IMR-90 (cell line): Measurements from ENCODE around the gene GRB10.
"Not testable (repeated sequence)": the region's sequence is repeated elsewhere in the genome, so short reads cannot be mapped to it uniquely, and the experiment has no call there.

ENCODE experiments used
- BHLHE40 ChIP-seq: fragments of 150-350 bp; IDR thresholded peaks from 2 replicates; pipeline ENCODE4 v1.6.1; 2016; ENCODE audit warnings: mild to moderate bottlenecking, low read depth, low read length
- CEBPB ChIP-seq: IDR thresholded peaks from 2 replicates; pipeline ENCODE4 v1.6.1; 2012; ENCODE audit warnings: low read depth, low read length, improper control_type of control experiment
- CHD1 ChIP-seq: IDR thresholded peaks from 2 replicates; pipeline ENCODE4 v1.6.1; 2012; ENCODE audit warnings: low read depth, low read length, improper control_type of control experiment
- FOS ChIP-seq: fragments of 150-350 bp; IDR thresholded peaks from 2 replicates; pipeline ENCODE4 v1.6.1; 2016; ENCODE audit warnings: low read depth, low read length
- MAFK ChIP-seq: IDR thresholded peaks from 2 replicates; pipeline ENCODE4 v1.6.1; 2012; ENCODE audit warnings: low read depth, low read length, improper control_type of control experiment
- MAZ ChIP-seq: IDR thresholded peaks from 2 replicates; pipeline ENCODE4 v1.6.1; 2012; ENCODE audit warnings: low read depth, mild to moderate bottlenecking, low read length, improper control_type of control experiment, moderate library complexity, borderline replicate concordance
- NFE2L2 ChIP-seq: fragments of 150-350 bp; IDR thresholded peaks from 2 replicates; pipeline ENCODE4 v1.6.1; 2016; ENCODE audit warnings: low read depth, mild to moderate bottlenecking, low read length
- POLR2A ChIP-seq: IDR thresholded peaks from 2 replicates; pipeline ENCODE4 v1.6.1; 2012; ENCODE audit warnings: mild to moderate bottlenecking, low read depth, low read length
- RAD21 ChIP-seq: IDR thresholded peaks from 2 replicates; pipeline ENCODE4 v1.6.1; 2012; ENCODE audit warnings: low read length, improper control_type of control experiment
- RCOR1 ChIP-seq: IDR thresholded peaks from 2 replicates; pipeline ENCODE4 v1.6.1; 2012; ENCODE audit warnings: mild to moderate bottlenecking, low read length, improper control_type of control experiment; ENCODE audit not compliant: insufficient replicate concordance
- RFX5 ChIP-seq: IDR thresholded peaks from 2 replicates; pipeline ENCODE4 v1.8.0; 2012; ENCODE audit warnings: low read depth, mild to moderate bottlenecking, low read length, moderate library complexity
- SMC3 ChIP-seq: fragments of 150-350 bp; IDR thresholded peaks from 2 replicates; pipeline ENCODE4 v1.6.1; 2016; ENCODE audit warnings: low read depth, mild to moderate bottlenecking, antibody characterized with exemption, low read length, moderate library complexity
- USF2 ChIP-seq: fragments of 150-350 bp; IDR thresholded peaks from 2 replicates; pipeline ENCODE4 v1.6.1; 2017; ENCODE audit warnings: mild to moderate bottlenecking, antibody characterized with exemption, low read length, low read depth
- TF ChIP-seq, protein P1 (sequence below): conservative IDR thresholded peaks from 2 replicates; pipeline ENCODE4 v1.5.1; 2012; ENCODE audit warnings: mild to moderate bottlenecking, low read depth, low read length, improper control_type of control experiment

- TF ChIP-seq RFX5, CEBPB, USF2, BHLHE40, NFE2L2, POLR2A, RAD21, SMC3, CHD1, MAFK, MAZ, RCOR1, FOS: not testable (repeated sequence)
- TF ChIP-seq, protein P1, sequence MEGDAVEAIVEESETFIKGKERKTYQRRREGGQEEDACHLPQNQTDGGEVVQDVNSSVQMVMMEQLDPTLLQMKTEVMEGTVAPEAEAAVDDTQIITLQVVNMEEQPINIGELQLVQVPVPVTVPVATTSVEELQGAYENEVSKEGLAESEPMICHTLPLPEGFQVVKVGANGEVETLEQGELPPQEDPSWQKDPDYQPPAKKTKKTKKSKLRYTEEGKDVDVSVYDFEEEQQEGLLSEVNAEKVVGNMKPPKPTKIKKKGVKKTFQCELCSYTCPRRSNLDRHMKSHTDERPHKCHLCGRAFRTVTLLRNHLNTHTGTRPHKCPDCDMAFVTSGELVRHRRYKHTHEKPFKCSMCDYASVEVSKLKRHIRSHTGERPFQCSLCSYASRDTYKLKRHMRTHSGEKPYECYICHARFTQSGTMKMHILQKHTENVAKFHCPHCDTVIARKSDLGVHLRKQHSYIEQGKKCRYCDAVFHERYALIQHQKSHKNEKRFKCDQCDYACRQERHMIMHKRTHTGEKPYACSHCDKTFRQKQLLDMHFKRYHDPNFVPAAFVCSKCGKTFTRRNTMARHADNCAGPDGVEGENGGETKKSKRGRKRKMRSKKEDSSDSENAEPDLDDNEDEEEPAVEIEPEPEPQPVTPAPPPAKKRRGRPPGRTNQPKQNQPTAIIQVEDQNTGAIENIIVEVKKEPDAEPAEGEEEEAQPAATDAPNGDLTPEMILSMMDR, result not testable (repeated sequence)
These were observed 46.9 kb downstream of the GRB10 start for GRCh38 chr7:50735836-50736235.
